ENCODE data around the gene RASSF5. TPM values are rescaled to one million over a fixed set of nuclear protein-coding genes. Genes with fewer than 3 reads are reported as not detected.

Gene RASSF5
- total and polyA plus RNA-seq, 10 of the 15 experiments (the other 5 are each of a cell fraction or from before 2014, with no cell fraction given), result 14.0 to 89.6 (median 68.9) TPM

DNA sequence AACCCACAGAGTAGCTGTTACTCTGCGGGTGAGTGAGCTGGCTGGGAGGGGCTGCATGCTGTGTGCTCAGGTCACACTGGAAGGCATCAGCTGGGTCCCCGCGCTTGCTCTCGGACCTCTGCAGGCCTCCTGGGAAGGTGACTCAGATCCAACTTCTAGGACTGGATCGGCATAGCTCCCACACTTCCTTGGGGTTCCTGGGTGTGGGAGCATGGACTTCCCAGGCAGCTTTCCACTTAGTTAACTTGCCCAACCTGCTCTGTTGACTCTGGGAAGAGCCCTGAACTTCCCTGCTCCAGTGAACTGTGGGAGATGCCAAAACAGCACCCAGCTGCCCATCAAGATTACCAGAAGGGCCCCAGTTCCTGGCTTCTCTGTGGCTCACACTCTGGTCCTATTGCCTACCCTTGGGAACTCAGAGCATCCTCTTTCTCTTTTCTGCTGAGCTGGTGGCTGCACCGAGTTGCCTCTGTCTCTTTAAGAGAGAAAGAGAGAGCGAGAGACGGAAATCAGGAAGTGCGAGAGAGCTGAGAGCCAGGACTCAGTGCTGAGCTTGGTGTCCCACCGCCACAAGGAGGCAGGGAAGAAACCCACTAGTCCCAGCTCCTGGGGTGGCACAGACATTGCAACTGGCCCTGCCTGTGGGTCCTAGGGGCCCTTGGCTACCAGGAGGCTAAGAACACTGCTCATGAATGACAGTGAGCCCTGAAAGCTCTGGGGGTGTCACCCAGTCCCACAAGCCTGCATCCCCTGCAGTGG, 37.2 kb upstream of the RASSF5 start, which contains the start of gene IKBKE (continued):
- TF ChIP-seq TCF12 (IDR thresholded peaks at IDR 0.05; ENCODE audit: low read depth, low read length), result no peak
- TF ChIP-seq SIX5 (IDR thresholded peaks at IDR 0.05; ENCODE audit: low read depth, low read length, severe bottlenecking), result no peak
- no peak for TF ChIP-seq RELA (IDR thresholded peaks at IDR 0.05; ENCODE audit: borderline replicate concordance, partially characterized antibody)
- TF ChIP-seq ZNF217 (IDR thresholded peaks at IDR 0.05), result no peak
- TF ChIP-seq ZSCAN29 (IDR thresholded peaks at IDR 0.05), result no peak
- no peak for TF ChIP-seq CEBPB (IDR thresholded peaks at IDR 0.05; ENCODE audit: borderline replicate concordance in 1 of 2, low read depth in 2 of 2, low read length in 2 of 2)
- TF ChIP-seq PKNOX1 (IDR thresholded peaks at IDR 0.05), result peak; percentile 41; the same call in 1 of the 2 replicates
- peak; percentile 50; the same call in 1 of the 2 replicates for TF ChIP-seq SMAD5 (IDR thresholded peaks at IDR 0.05; ENCODE audit: low read depth)
- no peak for TF ChIP-seq KDM1A (IDR thresholded peaks at IDR 0.05; ENCODE audit: borderline replicate concordance)
- TF ChIP-seq TCF3 (IDR thresholded peaks at IDR 0.05; ENCODE audit: borderline replicate concordance, insufficient read depth, low read depth, low read length), result no peak
- TF ChIP-seq, protein P1, sequence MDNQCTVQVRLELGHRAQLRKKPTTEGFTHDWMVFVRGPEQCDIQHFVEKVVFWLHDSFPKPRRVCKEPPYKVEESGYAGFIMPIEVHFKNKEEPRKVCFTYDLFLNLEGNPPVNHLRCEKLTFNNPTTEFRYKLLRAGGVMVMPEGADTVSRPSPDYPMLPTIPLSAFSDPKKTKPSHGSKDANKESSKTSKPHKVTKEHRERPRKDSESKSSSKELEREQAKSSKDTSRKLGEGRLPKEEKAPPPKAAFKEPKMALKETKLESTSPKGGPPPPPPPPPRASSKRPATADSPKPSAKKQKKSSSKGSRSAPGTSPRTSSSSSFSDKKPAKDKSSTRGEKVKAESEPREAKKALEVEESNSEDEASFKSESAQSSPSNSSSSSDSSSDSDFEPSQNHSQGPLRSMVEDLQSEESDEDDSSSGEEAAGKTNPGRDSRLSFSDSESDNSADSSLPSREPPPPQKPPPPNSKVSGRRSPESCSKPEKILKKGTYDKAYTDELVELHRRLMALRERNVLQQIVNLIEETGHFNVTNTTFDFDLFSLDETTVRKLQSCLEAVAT (IDR thresholded peaks at IDR 0.05), result 0 out of 2 replicates have a peak, but pooled peaks have one; percentile 26
- no peak for TF ChIP-seq NBN (IDR thresholded peaks at IDR 0.05)
- no peak for TF ChIP-seq MEF2B (IDR thresholded peaks at IDR 0.05; ENCODE audit: partially characterized antibody, poor library complexity, severe bottlenecking)
- no peak for TF ChIP-seq SUPT20H (IDR thresholded peaks at IDR 0.05; ENCODE audit: borderline replicate concordance, control insufficient read depth, low read depth, low read length)
- TF ChIP-seq, protein P2, sequence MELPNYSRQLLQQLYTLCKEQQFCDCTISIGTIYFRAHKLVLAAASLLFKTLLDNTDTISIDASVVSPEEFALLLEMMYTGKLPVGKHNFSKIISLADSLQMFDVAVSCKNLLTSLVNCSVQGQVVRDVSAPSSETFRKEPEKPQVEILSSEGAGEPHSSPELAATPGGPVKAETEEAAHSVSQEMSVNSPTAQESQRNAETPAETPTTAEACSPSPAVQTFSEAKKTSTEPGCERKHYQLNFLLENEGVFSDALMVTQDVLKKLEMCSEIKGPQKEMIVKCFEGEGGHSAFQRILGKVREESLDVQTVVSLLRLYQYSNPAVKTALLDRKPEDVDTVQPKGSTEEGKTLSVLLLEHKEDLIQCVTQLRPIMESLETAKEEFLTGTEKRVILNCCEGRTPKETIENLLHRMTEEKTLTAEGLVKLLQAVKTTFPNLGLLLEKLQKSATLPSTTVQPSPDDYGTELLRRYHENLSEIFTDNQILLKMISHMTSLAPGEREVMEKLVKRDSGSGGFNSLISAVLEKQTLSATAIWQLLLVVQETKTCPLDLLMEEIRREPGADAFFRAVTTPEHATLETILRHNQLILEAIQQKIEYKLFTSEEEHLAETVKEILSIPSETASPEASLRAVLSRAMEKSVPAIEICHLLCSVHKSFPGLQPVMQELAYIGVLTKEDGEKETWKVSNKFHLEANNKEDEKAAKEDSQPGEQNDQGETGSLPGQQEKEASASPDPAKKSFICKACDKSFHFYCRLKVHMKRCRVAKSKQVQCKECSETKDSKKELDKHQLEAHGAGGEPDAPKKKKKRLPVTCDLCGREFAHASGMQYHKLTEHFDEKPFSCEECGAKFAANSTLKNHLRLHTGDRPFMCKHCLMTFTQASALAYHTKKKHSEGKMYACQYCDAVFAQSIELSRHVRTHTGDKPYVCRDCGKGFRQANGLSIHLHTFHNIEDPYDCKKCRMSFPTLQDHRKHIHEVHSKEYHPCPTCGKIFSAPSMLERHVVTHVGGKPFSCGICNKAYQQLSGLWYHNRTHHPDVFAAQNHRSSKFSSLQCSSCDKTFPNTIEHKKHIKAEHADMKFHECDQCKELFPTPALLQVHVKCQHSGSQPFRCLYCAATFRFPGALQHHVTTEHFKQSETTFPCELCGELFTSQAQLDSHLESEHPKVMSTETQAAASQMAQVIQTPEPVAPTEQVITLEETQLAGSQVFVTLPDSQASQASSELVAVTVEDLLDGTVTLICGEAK (IDR thresholded peaks at IDR 0.05; ENCODE audit: borderline replicate concordance), result no peak
- TF ChIP-seq, protein P3, sequence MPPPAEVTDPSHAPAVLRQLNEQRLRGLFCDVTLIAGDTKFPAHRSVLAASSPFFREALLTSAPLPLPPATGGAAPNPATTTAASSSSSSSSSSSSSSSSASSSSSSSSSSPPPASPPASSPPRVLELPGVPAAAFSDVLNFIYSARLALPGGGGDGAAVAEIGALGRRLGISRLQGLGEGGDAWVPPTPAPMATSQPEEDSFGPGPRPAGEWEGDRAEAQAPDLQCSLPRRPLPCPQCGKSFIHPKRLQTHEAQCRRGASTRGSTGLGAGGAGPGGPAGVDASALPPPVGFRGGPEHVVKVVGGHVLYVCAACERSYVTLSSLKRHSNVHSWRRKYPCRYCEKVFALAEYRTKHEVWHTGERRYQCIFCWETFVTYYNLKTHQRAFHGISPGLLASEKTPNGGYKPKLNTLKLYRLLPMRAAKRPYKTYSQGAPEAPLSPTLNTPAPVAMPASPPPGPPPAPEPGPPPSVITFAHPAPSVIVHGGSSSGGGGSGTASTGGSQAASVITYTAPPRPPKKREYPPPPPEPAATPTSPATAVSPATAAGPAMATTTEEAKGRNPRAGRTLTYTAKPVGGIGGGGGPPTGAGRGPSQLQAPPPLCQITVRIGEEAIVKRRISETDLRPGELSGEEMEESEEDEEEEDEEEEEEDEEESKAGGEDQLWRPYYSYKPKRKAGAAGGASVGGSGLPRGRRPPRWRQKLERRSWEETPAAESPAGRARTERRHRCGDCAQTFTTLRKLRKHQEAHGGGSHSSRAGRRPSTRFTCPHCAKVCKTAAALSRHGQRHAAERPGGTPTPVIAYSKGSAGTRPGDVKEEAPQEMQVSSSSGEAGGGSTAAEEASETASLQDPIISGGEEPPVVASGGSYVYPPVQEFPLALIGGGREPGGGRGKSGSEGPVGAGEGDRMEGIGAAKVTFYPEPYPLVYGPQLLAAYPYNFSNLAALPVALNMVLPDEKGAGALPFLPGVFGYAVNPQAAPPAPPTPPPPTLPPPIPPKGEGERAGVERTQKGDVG (CRISPR knock-in tag; IDR thresholded peaks at IDR 0.05), result no peak
- TF ChIP-seq NFYA (IDR thresholded peaks at IDR 0.05; ENCODE audit: borderline replicate concordance, low read depth, low read length), result no peak
- 0 out of 2 replicates have a peak, but pooled peaks have one; percentile 45 for TF ChIP-seq TAF1 (IDR thresholded peaks at IDR 0.05; ENCODE audit: borderline replicate concordance, low read depth, low read length)
- TF ChIP-seq ZNF622 (IDR thresholded peaks at IDR 0.05), result no peak
- no peak for TF ChIP-seq ZBED1 (IDR thresholded peaks at IDR 0.05; ENCODE audit: borderline replicate concordance)
- TF ChIP-seq NR2C1 (IDR thresholded peaks at IDR 0.05), result no peak
